Pons (tissue), 1 donor: Measurements from ENCODE around the gene APLP2.
A peak's percentile ranks its signal among the peaks of the same experiment; 100 is the strongest.
"Not testable (repeated sequence)": the region's sequence is repeated elsewhere in the genome, so short reads cannot be mapped to it uniquely, and the experiment has no call there.

ENCODE experiments used
- DNase-seq: peaks from one replicate; pipeline ENCODE4 v3.0.0-alpha.2; 2016; ENCODE audit warnings: low spot score

APLP2 gene

DNA sequence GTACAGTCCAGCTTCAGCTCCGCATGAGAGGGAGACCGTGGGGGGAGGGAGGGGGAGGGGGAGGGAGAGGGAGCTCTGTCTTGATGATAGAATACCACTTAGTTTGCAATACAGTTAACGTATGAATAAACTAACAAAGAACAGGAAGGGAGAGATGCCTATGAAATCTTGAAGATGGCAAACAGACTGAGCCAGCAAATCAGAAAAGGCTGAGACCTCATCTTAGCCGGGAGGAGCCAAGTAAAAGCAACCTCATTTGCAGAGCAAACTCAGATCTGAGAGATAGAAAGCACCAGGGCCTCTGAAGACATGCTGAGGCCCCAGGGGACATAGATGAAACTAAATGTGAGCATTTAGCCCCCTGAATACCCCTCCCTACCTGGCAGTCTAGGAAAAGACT, 23.0 kb downstream of the APLP2 start:
- no peak for DNase-seq

- peak; percentile 69 for DNase-seq
These were observed 24.9 kb downstream of the APLP2 start for GRCh38 chr11:130094614-130095013.

DNA sequence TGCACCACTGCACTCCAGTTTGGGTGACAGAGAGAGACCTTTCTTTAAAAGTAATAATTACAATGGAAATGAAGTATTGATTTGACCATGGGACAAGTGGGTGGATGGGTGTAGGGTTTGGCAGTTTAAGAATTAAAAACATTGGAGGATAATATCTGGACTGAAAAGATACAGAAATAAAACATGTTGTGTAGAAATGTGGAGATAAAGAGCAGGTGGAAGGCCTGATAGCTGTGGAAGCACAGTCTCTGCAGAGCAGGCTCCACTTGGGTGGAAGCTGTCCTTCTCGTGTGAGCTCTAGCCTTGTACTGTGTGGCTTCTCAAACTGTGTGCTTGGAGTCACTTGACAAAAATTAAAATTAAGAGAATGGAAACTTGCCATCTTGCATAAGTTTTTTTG, 25.6 kb downstream of the APLP2 start:
- DNase-seq: no peak

GRCh38 chr11:130096042-130096441, 26.3 kb downstream of the APLP2 start:
- DNase-seq: no peak

- DNase-seq: no peak
These were observed 27.1 kb downstream of the APLP2 start for GRCh38 chr11:130096823-130097222.

GRCh38 chr11:130097285-130097684, 27.6 kb downstream of the APLP2 start:
- DNase-seq: no peak

GRCh38 chr11:130099356-130099755, 29.7 kb downstream of the APLP2 start:
- DNase-seq: no peak

DNA sequence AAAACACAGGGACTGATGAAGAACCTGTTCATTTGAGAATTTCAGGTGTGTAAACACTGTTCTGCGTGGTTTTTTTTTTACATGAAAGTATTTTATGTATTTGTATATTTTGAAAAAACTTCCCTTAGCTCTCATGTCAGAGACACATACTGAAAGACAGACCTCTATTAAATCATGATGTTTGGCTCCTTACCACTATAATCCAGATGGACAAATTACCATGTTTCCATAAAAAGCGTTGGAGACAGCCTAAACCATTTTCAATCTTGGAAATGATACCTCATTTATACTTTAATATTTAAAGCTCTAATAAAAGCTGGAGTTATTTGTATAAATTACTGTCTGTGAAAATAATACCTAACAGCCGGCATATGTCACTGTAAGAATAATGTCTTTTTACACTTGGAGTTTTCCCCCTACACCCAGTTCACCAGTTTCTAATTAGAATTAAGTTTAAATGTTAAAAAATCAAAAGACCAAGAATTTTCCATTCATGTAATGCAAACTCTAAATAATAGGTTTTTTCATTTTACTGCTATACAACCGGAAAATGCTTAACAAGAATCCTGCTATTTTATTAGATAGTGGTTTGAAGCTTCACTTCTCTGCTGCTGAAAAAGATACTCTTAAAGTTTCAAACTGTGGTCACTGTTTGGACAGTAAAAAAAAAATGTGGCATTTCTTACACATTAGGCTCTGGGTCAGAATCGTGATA, 30.8 kb downstream of the APLP2 start:
- DNase-seq: no peak

DNA sequence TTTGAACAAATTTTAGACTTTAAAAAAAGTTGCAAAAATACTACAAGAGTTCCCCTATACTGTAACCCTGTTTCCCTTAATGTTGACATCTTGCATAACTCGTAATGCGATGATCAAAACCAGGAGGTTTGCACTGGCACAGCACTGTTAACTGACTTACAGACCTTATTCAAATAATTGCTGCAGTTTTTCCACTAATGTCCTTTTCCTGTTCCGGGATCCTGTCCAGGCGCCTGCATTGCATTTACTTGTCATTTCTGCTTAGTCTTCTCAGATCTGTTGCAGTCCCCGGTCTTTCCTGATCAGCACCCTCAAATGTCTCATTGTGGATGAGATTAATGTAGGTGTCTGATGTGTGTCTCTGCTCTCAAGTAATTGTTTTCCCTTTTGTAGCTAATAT, 32.0 kb downstream of the APLP2 start:
- no peak for DNase-seq

DNA sequence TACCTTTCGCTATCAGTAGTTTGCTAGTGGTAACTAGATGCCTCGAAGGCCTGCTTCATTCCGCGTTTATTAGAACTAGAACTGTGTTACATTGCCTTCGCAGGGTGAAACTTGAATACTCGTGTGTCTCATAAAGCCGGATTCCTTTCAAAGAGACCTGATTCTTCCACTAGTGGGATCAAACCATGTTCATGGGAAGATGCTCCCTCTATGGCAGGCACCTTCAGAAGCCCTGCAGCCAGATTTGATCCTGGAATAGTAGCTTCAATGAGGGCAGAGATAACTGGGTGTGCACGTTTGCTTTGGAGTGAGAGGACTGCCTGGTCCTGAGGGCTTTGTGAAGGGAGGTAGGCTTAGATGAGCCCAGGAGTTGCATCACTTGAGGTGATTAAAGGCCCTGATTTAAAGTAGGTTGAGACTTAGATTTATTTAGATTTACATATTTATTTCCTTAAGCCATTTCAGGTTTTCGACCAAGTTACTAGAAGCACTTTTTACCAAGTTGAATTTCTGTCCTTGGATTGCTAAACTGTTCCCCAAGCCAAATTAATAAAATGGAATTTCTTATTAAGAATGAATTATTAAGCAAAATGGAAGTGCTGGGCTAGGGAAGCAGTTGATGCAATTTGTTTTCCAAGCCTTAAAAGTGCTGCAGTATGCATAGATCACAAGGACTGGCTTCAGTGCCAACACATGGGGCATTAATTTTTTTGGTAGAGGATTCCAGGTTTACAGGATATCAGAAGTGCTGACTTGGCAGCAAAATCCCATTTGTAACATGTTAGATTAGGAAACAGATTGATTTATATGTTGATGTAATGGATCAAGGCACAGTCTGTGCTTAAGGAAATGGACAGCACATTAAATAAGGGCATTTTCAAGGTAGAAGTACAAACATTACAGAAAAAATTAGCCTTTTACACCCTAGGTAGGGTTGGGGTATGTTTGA, 32.9 kb downstream of the APLP2 start:
- no peak for DNase-seq

- peak; percentile 18 for DNase-seq
These were observed 33.7 kb downstream of the APLP2 start for GRCh38 chr11:130103296-130103814.

DNA sequence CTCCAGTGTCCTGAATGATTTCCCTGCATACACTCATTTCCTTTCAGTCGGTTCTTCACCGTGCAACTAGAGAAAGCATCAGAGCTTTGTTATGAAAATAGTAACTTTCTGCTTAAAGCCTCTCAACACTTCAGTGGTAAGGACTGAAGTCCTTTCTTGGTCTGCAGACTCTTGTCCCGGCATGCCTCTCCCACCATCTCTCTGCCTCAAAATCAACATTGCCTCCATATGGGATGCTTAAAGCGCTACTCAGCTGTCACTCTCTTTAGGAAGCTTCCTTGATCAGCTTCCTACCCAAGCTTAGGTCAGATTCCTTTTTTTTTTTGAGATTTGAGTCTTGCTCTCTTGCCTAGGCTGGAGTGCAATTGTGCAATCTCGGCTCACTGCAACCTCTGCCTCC, 36.7 kb downstream of the APLP2 start:
- DNase-seq: no peak

GRCh38 chr11:130108671-130109070, 39.0 kb downstream of the APLP2 start:
- not testable (repeated sequence) for DNase-seq

- no peak for DNase-seq
These were observed 39.7 kb downstream of the APLP2 start for GRCh38 chr11:130109386-130109785.

DNA sequence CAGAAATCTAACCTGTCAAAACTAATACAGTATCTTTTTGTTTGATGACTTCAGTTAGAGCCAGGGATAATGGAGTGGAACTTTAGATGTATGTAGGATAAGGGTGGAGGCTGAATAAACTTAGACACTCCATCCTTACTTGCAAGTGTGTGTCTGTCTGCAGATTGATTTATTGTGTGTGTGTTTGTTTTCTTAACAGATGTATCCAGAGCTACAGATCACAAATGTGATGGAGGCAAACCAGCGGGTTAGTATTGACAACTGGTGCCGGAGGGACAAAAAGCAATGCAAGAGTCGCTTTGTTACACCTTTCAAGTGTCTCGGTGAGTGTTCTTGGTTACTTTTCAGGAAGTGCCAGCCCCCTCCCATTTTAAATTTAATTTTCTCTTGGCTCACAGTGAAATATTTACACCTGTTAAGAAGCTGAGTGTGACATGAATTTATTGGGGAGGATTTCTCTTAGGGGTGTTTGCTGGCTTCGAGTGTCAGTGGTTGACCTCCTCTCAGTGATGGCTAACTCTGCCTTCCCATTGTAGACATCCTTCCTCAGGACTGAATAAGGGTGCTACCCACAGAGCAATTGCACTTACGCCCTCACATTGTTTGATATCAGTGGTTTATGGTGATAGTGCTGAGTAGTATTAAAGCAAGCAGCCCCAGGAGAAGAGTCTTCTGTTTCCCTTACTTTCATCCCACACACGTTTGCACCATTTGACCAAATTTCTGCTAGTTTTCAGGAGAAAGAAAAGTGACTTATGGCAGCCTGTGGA, 40.8 kb downstream of the APLP2 start:
- no peak for DNase-seq

GRCh38 chr11:130112071-130112830, 42.6 kb downstream of the APLP2 start:
- DNase-seq: no peak

- DNase-seq: no peak
These were observed 44.6 kb downstream of the APLP2 start for GRCh38 chr11:130114281-130114680.

GRCh38 chr11:130114726-130115125, 45.0 kb downstream of the APLP2 start:
- DNase-seq: no peak

DNA sequence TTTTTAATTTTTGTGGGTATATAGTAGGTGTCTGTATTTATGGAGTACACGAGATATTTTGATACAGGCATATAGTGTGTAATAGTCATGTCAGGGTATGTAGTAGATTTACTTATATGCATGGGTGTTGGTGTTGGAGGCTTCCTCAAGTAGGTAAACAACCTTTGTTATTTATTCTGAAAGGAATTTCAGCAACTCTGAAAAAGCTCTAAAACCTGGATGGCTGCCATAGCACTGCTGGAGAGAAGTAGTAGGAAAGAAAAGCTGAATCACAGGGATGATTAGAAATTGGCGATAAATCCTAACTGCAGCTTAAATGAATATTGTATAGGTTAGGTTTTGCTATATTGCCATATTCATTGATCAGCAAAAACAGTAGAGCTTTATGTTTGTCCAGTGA, 45.5 kb downstream of the APLP2 start:
- no peak for DNase-seq

GRCh38 chr11:130118165-130118564, 48.5 kb downstream of the APLP2 start:
- DNase-seq: no peak

GRCh38 chr11:130118636-130119387, 49.1 kb downstream of the APLP2 start:
- no peak for DNase-seq
